GM12864 (cell line): Measurements from ENCODE around the gene PLA2G4C.
"Not testable (repeated sequence)": the region's sequence is repeated elsewhere in the genome, so short reads cannot be mapped to it uniquely, and the experiment has no call there.

Experiments
- DNase-seq: peaks from one replicate; pipeline ENCODE4 v3.0.0-alpha.2; 2011; ENCODE audit warnings: low read depth
- H3K4me3 ChIP-seq: 2 replicates; pipeline ENCODE4 v1.5.1; 2011; ENCODE audit warnings: mild to moderate bottlenecking, low read depth, low read length, control low read depth
- TF ChIP-seq, protein P1 (sequence below): IDR thresholded peaks from 2 replicates; pipeline ENCODE4 v1.5.1; 2011; ENCODE audit warnings: low read depth, mild to moderate bottlenecking, moderate library complexity, low read length, control low read depth, inconsistent platforms; ENCODE audit errors: missing control alignments

PLA2G4C gene

DNA sequence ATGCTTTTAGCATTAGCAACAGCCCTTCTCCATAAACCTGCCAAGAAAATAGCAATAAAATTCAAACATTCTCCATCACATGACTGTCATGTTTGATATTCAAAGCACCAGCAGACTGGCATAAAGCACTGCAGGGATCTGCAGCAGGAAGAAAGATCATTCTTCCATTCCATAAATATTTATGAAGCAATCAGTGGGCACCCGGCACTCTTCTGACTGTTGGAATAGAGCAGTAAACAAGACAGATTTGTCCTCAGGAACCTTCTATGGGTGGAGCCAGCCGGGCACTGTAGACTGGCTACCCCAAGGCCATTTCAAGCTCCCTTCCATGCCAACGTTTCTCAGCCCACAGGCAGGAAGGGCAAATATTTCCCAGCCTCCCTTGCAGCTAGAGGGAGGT, 25.5 kb downstream of the PLA2G4C start:
- TF ChIP-seq, protein P1, sequence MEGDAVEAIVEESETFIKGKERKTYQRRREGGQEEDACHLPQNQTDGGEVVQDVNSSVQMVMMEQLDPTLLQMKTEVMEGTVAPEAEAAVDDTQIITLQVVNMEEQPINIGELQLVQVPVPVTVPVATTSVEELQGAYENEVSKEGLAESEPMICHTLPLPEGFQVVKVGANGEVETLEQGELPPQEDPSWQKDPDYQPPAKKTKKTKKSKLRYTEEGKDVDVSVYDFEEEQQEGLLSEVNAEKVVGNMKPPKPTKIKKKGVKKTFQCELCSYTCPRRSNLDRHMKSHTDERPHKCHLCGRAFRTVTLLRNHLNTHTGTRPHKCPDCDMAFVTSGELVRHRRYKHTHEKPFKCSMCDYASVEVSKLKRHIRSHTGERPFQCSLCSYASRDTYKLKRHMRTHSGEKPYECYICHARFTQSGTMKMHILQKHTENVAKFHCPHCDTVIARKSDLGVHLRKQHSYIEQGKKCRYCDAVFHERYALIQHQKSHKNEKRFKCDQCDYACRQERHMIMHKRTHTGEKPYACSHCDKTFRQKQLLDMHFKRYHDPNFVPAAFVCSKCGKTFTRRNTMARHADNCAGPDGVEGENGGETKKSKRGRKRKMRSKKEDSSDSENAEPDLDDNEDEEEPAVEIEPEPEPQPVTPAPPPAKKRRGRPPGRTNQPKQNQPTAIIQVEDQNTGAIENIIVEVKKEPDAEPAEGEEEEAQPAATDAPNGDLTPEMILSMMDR = no peak

DNA sequence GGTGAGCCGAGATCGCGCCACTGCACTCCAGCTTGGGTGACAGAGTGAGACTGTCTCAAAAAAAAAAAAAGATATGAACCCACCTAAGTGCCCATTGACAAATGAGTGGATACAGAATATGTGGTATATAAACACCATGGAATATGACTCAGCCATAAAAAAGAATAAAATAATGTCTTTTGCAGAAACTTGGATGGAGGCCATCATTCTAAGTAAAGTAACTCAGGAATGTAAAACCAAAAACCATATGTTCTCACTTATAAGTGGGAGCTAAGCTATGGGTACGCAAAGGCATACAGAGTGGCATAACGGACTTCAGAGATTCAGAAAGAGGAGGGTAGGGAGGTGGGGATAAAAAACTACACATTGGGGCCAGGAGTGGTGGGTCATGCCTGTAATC, 29.5 kb downstream of the PLA2G4C start:
- no peak overlapping the region for H3K4me3 ChIP-seq
- no peak for DNase-seq
- TF ChIP-seq, protein P1 = no peak

More for the DNA sequence above, 25.5 kb downstream of the PLA2G4C start:
- H3K4me3 ChIP-seq = no peak overlapping the region
- DNase-seq = no peak

DNA sequence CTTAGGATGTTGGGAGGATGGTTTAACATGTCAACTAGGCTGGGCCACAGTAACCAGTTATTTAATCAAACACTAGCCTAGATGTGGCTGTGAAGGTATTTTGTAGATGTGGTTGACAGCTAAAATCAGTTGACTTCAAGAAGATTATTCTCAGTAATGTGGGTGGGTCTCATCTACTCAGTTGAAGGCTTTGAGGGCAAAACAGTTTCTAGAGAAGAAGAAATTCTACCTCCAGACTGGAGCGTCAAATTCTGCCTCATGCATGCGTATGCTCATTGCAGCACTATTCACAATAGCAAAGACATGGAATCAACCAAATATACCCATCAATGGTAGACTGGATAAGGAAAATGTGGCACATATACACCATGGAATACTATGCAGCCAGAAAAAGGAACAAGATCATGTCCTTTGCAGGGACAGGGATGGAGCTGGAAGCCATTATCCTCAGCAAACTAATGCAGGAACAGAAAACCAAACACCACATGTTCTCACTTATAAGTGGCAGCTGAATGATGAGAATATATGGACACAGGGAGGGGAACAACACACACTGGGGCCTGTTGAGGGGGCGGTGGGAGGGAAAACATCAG, 40.3 kb downstream of the PLA2G4C start:
- DNase-seq, H3K4me3 ChIP-seq: not testable (repeated sequence)

DNA sequence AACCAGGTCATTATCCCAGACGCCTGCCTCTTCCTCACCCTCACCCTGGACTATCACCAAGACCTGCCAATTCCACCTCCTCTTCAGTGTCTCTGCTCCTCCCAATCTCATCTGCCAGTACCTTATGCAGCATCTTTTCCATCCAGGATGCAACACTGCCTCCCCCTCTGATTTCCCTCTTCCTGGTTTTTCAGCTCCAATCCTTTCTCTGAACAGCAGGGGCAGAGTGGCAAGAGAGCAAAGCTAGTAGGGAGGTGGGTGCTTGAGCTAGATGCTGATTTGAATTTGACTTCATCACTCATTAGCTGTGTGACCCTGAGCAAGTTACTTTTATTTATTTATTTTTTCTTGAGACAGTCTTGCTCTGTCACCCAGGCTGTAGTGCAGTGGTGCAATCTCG, 41.2 kb downstream of the PLA2G4C start:
- no peak overlapping the region for H3K4me3 ChIP-seq
- no peak for DNase-seq
- TF ChIP-seq, protein P1 = no peak

DNA sequence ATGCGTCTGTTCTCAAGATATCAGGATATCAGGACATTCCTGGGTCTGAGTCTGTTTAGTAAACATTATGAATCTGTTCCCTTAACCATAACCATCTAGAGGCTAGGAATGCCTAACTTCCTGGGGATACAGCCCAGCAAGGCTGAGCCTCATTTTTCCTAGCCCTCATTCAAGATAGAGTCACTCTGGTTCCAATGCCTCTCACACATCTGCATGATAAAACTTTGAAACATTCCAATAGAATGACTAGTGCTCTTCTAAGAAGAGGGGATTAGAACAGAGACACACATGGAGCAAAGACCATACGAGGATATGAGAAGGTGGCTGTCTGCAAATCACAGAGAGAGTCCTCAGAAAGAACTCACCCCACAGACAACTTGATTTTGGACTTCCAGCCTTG, 46.1 kb downstream of the PLA2G4C start:
- no peak overlapping the region for H3K4me3 ChIP-seq
- TF ChIP-seq, protein P1 = no peak
- no peak for DNase-seq

DNA sequence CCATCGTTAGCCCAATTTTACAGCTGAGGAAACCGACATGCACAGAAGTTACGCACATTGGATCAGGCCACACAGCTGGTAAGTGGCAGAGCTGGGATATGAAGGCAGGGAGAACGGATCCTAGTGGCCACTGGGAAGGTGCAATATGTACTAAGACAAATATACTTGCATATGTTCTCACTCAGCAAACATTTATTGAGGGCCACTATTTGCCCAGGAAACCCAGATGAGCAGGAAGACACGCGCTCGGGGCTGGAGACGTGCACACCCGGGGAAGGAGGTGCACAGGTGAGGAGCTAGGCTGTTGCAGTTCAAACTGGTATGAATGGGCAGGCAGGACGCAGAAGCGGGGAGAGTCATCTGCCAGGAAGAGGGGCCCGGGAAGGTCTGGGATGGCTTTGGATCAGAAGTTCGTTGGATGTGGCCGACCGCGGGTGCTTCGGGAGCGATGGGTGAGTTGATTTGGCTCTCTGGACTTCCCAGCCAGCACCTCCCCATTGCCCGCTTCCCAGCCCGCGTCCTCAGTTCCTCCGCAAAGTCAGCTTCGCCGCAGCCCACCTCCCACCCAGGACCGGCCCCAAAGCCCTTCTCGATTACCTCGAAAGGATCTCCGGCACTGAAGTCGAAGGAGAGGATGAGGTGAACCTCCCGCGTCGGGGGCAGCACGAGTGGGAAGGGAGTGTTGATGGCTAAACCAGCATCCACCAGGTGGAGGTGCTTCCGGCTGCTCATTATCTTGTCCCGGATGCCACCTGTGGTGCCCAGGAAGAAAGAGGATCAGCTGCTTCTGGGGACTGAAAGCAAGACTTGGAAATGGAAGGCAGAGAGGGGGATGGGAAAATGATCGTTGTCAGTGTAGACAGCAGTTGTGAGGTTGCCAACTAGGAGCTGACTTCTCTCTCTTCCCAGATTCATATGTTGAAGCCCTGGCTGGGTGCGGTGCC, 48.9 kb downstream of the PLA2G4C start:
- no peak for DNase-seq
- H3K4me3 ChIP-seq = no peak overlapping the region

DNA sequence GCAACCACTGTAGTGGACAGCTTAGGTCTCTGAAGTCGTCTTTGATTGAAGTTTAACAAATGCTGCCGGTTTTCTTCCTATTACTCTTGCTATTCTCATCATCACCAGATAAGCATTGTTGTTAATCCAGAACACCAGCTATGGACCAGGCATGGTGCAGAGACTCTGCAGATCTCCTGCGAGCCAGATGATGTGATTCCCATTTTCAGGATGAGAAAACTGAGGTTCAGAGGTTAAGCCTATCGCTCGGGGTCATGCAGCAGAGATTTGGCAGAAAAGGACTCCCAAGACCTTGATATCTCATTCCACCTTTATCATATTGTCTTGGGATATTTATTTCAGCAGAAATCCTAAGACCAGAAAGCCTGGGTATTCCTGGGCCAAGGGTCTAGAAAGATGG, 50.2 kb downstream of the PLA2G4C start:
- no peak for DNase-seq
- TF ChIP-seq, protein P1 = no peak
- no peak overlapping the region for H3K4me3 ChIP-seq

More for the DNA sequence above, 48.9 kb downstream of the PLA2G4C start:
- TF ChIP-seq, protein P1 = no peak
